SK-N-SH (cell line): Measurements from ENCODE around the gene OOSP1. TPM values are rescaled to one million over a fixed set of nuclear protein-coding genes. Genes with fewer than 3 reads are reported as not detected.

ENCODE experiments used
- CTCF ChIA-PET: fragments of 300-600, 350-600 bp; formaldehyde crosslinking; extraction: SDS; loops from one replicate; lab custom pipeline; 2021; lab: Yijun Ruan, JAX
- POLR2A ChIA-PET: fragments of 350-600 bp; sonication (Branson Sonifier 250); formaldehyde crosslinking; extraction: SDS; loops from one replicate; lab custom pipeline; 2020; ENCODE audit warnings: antibody characterized with exemption, inconsistent platforms; lab: Yijun Ruan, JAX
- DNase-seq: peaks from one replicate; pipeline ENCODE4 v3.0.0; 2012
- H2AFZ ChIP-seq: fragments of 200-600 bp; sonication (generic); 2 replicates; pipeline ENCODE4 v1.8.1; 2016; ENCODE audit warnings: antibody characterized with exemption, mild to moderate bottlenecking, low read depth
- H3F3A ChIP-seq: fragments of 200-600 bp; sonication (generic); replicated peaks from 2 replicates; pipeline ENCODE3; 2016; ENCODE audit warnings: antibody characterized with exemption, mild to moderate bottlenecking; ENCODE audit not compliant: insufficient read depth
- H3K27ac ChIP-seq, 2 experiments: fragments of 200-500 bp in 1 of 2; fragments of 200-600 bp in 1 of 2; sonication (Bioruptor generic) in 1 of 2; sonication (generic), shearing (Covaris generic) in 1 of 2; 2 replicates each; pipeline versions ENCODE4 v1.5.1 to v1.6.1; 2014 to 2016; ENCODE audit warnings: low read depth in 2 of 2, inconsistent platforms in 1 of 2, low read length in 1 of 2, mild to moderate bottlenecking in 1 of 2, mixed read lengths in 1 of 2
- H3K27me3 ChIP-seq: fragments of 200-600 bp; sonication (generic), shearing (Covaris generic); 2 replicates; pipeline ENCODE4 v1.6.1; 2016; ENCODE audit warnings: mixed run types; ENCODE audit not compliant: insufficient read depth
- H3K36me3 ChIP-seq, 2 experiments: fragments of 200-500 bp in 1 of 2; fragments of 200-600 bp in 1 of 2; sonication (Bioruptor generic) in 1 of 2; sonication (generic) in 1 of 2; replicated peaks in 1 of 2; 2 replicates each; pipeline versions ENCODE3 to v1.5.1; 2014 to 2016; ENCODE audit warnings: low read length in 1 of 2, mild to moderate bottlenecking in 1 of 2; ENCODE audit not compliant: insufficient read depth in 2 of 2, control insufficient read depth in 1 of 2
- H3K4me1 ChIP-seq, 2 experiments: fragments of 200-500 bp in 1 of 2; fragments of 200-600 bp in 1 of 2; sonication (Bioruptor generic) in 1 of 2; sonication (generic), shearing (Covaris generic) in 1 of 2; 2 replicates each; pipeline versions ENCODE4 v1.5.1 to v1.6.1; 2014 to 2016; ENCODE audit warnings: low read depth in 1 of 2, low read length in 1 of 2, mixed run types in 1 of 2; ENCODE audit not compliant: insufficient read depth in 2 of 2, control insufficient read depth in 1 of 2
- H3K4me2 ChIP-seq: fragments of 200-600 bp; sonication (generic), shearing (Covaris generic); 2 replicates; pipeline ENCODE4 v1.6.1; 2017; ENCODE audit warnings: mixed run types
- H3K4me3 ChIP-seq, 2 experiments: fragments of 200-500 bp in 1 of 2; fragments of 200-600 bp in 1 of 2; sonication (Bioruptor generic) in 1 of 2; sonication (generic), shearing (Covaris generic) in 1 of 2; 2 replicates each; pipeline versions ENCODE4 v1.5.1 to v1.8.1; 2014 to 2016; ENCODE audit warnings: low read depth in 2 of 2, inconsistent platforms in 1 of 2, low read length in 1 of 2, mild to moderate bottlenecking in 1 of 2, mixed read lengths in 1 of 2, moderate library complexity in 1 of 2
- H3K79me2 ChIP-seq: fragments of 200-600 bp; sonication (generic); 2 replicates; pipeline ENCODE4 v1.8.1; 2017; ENCODE audit warnings: mild to moderate bottlenecking; ENCODE audit not compliant: insufficient read depth
- H3K9ac ChIP-seq: fragments of 200-600 bp; sonication (generic); 2 replicates; pipeline ENCODE4 v1.6.1; 2017; ENCODE audit warnings: mixed run types
- H3K9me2 ChIP-seq: fragments of 200-600 bp; sonication (generic); 2 replicates; pipeline ENCODE4 v1.6.1; 2017; ENCODE audit warnings: mixed run types
- H3K9me3 ChIP-seq: fragments of 200-600 bp; sonication (generic); 2 replicates; pipeline ENCODE4 v1.6.1; 2017; ENCODE audit warnings: mixed run types, mild to moderate bottlenecking, moderate library complexity
- H4K20me1 ChIP-seq: fragments of 200-600 bp; sonication (generic); 2 replicates; pipeline ENCODE4 v1.6.1; 2017; ENCODE audit warnings: mild to moderate bottlenecking, mixed run types; ENCODE audit not compliant: insufficient read depth
- CTCF ChIP-seq: fragments of 200-600 bp; sonication (generic); IDR thresholded peaks from 2 replicates; pipeline ENCODE4 v1.6.1; 2017; ENCODE audit warnings: antibody characterized with exemption, mild to moderate bottlenecking, moderate library complexity
- FOXJ3 ChIP-seq: sonication (generic); formaldehyde crosslinking; IDR thresholded peaks from 2 replicates; pipeline ENCODE4 v1.5.1; 2020; ENCODE audit warnings: mild to moderate bottlenecking, missing genetic modification reagents
- FOXM1 ChIP-seq: IDR thresholded peaks from 2 replicates; pipeline ENCODE4 v1.4.0; 2012; ENCODE audit warnings: low read depth, mild to moderate bottlenecking
- JUND ChIP-seq: IDR thresholded peaks from 2 replicates; pipeline ENCODE4 v1.4.0; 2012
- MEF2A ChIP-seq: IDR thresholded peaks from 2 replicates; pipeline ENCODE4 v1.4.0; 2012; ENCODE audit warnings: low read depth, borderline replicate concordance
- MXI1 ChIP-seq: IDR thresholded peaks from 2 replicates; pipeline ENCODE4 v1.6.1; 2012; ENCODE audit warnings: mild to moderate bottlenecking, low read depth, low read length, improper control_type of control experiment
- NFIC ChIP-seq: IDR thresholded peaks from 2 replicates; pipeline ENCODE4 v1.4.0; 2012; ENCODE audit warnings: borderline replicate concordance
- POLR2AphosphoS5 ChIP-seq: IDR thresholded peaks from 2 replicates; pipeline ENCODE4 v1.6.1; 2012; ENCODE audit warnings: low read depth, low read length
- SMC3 ChIP-seq: IDR thresholded peaks from 2 replicates; pipeline ENCODE4 v1.6.1; 2012; ENCODE audit warnings: low read depth, low read length, improper control_type of control experiment
- TAF1 ChIP-seq: IDR thresholded peaks from 2 replicates; pipeline ENCODE4 v1.6.1; 2012; ENCODE audit warnings: low read depth, mild to moderate bottlenecking, low read length, moderate library complexity, borderline replicate concordance
- TCF12 ChIP-seq: IDR thresholded peaks from 2 replicates; pipeline ENCODE4 v1.4.0; 2012
- WGBS: methylation state at CpG from one replicate; pipeline ENCODE4 v1.1.6; 2017; ENCODE audit warnings: low lambda C conversion rate; 5-methylcytosine and 5-hydroxymethylcytosine counted together
- polyA plus RNA-seq, 3 experiments: library from polyadenylated mRNA; depleted of rRNA; stranded (reverse); fragments of >200 nt; gene quantifications; 2 replicates each; pipeline ENCODE4 v1.2.3, GENCODE V29; 2012
- TF ChIP-seq, protein P1 (sequence below): IDR thresholded peaks from 2 replicates; pipeline ENCODE4 v1.4.0; 2012; ENCODE audit warnings: low read depth, borderline replicate concordance
- TF ChIP-seq, protein P2 (sequence below): IDR thresholded peaks from 2 replicates; pipeline ENCODE4; 2012
- TF ChIP-seq, protein P3 (sequence below): IDR thresholded peaks from 2 replicates; pipeline ENCODE4 v1.4.0; 2012; ENCODE audit warnings: low read depth

OOSP1 gene
- polyA plus RNA-seq, 1 of the 3 experiments (the other 2 are of a cell fraction) = not detected

GRCh38 chr11:59997800-59998199 lies 59.6 kb downstream of the OOSP1 start:
- WGBS = 7% methylated on average over 2 of the region's 2 CpGs
- no peak overlapping the region for H3K27ac ChIP-seq
- CTCF ChIA-PET = interaction anchor here (0.6 kb wide), 2 partner anchors 9 to 59 kb away, joined by 3 read pairs; no protein-coding TSS in a partner anchor
- no peaks in the 10 kb centered on the region for H3K4me1 ChIP-seq
- no peak overlapping the region for H3K4me3 ChIP-seq
- H3K9ac ChIP-seq = no peak overlapping the region
- POLR2A ChIA-PET = no interaction called here
- TF ChIP-seq, protein P1, sequence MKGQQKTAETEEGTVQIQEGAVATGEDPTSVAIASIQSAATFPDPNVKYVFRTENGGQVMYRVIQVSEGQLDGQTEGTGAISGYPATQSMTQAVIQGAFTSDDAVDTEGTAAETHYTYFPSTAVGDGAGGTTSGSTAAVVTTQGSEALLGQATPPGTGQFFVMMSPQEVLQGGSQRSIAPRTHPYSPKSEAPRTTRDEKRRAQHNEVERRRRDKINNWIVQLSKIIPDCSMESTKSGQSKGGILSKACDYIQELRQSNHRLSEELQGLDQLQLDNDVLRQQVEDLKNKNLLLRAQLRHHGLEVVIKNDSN = no peak
- TF ChIP-seq TAF1 = no peak
- no peak for TF ChIP-seq TCF12
- no peak for TF ChIP-seq CTCF
- TF ChIP-seq FOXM1 = no peak
- TF ChIP-seq, protein P2, sequence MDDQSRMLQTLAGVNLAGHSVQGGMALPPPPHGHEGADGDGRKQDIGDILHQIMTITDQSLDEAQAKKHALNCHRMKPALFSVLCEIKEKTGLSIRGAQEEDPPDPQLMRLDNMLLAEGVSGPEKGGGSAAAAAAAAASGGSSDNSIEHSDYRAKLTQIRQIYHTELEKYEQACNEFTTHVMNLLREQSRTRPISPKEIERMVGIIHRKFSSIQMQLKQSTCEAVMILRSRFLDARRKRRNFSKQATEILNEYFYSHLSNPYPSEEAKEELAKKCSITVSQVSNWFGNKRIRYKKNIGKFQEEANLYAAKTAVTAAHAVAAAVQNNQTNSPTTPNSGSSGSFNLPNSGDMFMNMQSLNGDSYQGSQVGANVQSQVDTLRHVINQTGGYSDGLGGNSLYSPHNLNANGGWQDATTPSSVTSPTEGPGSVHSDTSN = no peak
- no peak for TF ChIP-seq MEF2A
- no peak for TF ChIP-seq SMC3
- H3F3A ChIP-seq = no peaks in the 10 kb centered on the region
- H3K27me3 ChIP-seq = no peaks in the 10 kb centered on the region
- DNase-seq = no peak
- no peaks in the 10 kb centered on the region for H3K79me2 ChIP-seq
- H3K9me2 ChIP-seq = no peaks in the 10 kb centered on the region
- no peak overlapping the region for H2AFZ ChIP-seq
- H3K4me2 ChIP-seq = no peak overlapping the region
- no peaks in the 10 kb centered on the region for H4K20me1 ChIP-seq
- H3K9me3 ChIP-seq = no peaks in the 10 kb centered on the region
- no peaks in the 10 kb centered on the region for H3K36me3 ChIP-seq

DNA sequence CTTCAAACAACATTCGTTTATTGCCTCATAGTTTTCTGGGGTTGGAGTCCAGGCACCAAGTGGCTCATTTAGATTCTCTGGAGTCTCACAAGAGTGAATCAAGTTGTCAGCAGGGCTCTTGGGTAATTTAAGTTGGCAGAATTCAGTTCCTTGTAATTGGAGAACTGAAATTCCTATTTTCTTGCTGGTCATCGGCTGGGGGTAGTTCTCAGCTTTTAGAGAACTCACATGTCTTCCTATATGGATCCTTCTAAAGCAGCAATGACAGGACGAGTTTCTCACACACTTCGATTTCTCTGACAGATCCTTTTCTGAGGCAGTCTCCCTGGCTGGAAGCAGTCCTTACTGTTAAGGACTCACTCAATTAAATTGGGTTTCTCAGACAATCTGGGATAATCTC lies 61.5 kb downstream of the OOSP1 start:
- H3K4me3 ChIP-seq = no peak overlapping the region
- no peaks in the 10 kb centered on the region for H3K36me3 ChIP-seq
- peak overlapping the region; percentile 56; the same call in 1 of the 2 replicates for H2AFZ ChIP-seq
- no peaks in the 10 kb centered on the region for H4K20me1 ChIP-seq
- no peaks in the 10 kb centered on the region for H3K4me1 ChIP-seq
- no peak overlapping the region for H3K27ac ChIP-seq
- no peak overlapping the region for H3K9ac ChIP-seq
- no peaks in the 10 kb centered on the region for H3K27me3 ChIP-seq
- ChIA-PET POLR2A (no interaction called here), CTCF (interaction anchor here (0.6 to 1.3 kb wide), 2 partner anchors 11 to 739 kb away, joined by 3 read pairs; no protein-coding TSS in a partner anchor)
- no peaks in the 10 kb centered on the region for H3F3A ChIP-seq
- H3K9me3 ChIP-seq = no peaks in the 10 kb centered on the region
- WGBS = 4% methylated on average over 4 of the region's 4 CpGs
- no peak overlapping the region for H3K4me2 ChIP-seq
- TF ChIP-seq MXI1 (no peak), FOXJ3 (CRISPR knock-in tag) (no peak), NFIC (no peak), POLR2AphosphoS5 (no peak), JUND (no peak)
- TF ChIP-seq, protein P3, sequence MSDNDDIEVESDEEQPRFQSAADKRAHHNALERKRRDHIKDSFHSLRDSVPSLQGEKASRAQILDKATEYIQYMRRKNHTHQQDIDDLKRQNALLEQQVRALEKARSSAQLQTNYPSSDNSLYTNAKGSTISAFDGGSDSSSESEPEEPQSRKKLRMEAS = no peak
- H3K9me2 ChIP-seq = no peaks in the 10 kb centered on the region
- no peak for DNase-seq
- no peaks in the 10 kb centered on the region for H3K79me2 ChIP-seq
